ENCODE measurements around the gene CASP7.

The CASP7 gene

DNA sequence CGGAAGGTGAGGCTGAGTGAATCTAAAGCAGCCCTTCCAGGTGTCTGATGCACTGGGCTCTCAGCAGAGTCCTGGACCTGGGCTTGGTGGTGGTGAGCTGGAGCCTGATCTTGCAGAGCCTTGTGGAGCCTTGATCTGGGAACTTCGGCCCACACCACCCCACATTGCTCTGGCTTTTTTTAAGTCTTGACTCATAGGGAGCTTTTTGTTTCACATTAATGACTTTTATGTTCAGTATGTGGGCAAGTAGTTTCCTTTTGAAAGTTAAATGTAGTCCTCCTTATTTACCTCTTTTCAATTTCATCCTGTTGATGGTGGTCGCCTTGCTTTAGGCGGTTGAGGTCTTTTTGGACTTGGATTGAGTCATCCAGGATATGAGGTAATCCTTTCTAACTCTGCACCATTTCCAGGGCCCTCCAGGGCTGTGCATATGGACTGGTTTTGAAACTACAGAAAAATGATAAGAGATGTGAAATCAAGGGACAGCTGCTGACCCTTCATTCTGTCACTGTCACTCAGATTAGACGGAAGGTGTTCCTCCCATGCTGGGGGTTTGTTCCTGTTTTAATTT, 12.9 kb upstream of the CASP7 start:
- DNase-seq (ENCODE audit: low spot score), result no peak

DNA sequence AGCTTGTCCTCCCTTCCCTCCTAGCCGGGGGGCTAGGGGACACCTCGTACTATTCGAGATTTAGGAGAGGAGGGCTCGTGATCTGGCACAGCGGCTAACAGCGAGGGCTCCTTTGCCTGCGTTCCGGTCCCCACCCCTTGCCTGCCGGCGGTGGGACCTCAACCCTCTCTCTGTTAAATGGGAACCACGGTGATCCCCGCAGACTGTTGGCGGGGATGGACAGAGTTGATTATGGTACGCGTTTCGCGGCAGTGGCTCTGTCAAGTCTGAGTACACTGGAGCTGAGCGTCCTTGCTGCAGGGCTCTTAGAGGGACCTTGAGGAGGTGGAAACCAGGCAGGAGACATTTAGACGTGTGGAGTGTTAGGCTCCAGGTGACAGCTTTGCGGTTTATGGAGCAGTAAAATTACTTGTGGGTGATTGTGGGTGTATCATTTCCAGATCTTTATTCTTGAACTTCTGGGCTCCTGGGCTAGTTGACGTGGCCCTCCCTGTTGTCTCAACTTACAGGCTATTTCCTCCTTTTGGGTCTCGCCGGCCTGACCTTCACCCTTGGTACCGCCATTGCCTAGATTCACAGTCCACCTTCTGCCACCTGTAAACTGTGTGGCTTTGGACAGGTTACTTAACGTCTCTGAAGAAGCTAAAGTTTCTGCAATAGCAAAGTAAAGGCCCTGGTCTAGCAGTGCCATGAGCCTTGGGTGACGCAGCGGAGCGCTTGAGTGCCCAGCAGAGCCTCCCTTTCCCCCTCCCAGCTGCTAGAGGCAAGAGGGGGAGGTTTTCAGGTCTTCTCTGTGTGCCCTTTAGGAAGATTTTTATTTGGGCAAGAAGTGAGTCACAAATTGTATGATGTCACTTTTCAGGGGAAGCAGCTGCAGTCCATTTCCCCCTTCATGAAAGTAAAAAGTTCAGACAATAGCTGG, 739 bp downstream of the CASP7 start:
- DNase-seq (ENCODE audit: low spot score), result peak; percentile 29

DNA sequence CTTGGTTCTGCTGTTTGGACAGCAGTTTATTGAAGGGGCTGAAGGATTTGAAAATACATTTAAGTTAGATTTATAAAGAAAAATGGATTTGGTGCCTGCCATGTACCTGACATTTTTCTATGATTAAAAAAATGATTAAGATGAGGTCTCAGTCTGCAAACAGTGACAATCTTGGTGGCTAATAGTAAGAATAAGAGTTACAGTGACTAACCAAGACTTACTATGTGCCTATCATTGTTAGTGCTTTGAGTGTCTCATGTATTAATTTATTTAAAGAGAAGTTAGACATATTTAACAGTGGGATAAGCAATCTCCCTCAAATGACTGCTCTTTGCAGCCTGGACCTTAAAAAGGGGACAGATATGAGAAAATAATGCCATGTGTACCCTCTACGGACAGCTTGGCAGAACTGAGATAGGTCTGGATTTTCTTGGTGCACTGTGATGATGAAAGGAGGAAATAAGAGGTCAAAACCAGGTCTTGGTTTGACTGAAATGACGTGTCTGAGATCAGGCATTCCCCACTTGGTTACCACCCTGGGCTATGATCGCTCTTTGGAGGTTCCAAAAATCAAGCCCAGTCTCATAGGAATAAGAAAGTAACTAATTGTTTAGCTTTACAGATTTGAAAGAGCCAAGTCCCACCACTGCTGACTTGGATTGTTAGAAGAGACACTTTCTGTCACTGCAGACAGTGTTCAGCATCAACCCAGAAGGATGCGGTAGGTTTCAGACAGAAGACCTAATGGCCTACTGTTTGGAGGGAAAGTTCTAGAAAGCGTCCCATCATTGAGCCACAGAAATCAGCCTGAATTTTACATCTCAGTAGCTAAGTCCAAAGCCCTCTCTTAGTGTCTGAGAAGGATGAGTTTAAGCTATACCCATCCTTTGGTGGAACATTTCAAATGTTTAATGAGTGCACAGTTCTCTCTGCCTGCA, 2.1 kb downstream of the CASP7 start:
- no peak for DNase-seq (ENCODE audit: low spot score)

DNA sequence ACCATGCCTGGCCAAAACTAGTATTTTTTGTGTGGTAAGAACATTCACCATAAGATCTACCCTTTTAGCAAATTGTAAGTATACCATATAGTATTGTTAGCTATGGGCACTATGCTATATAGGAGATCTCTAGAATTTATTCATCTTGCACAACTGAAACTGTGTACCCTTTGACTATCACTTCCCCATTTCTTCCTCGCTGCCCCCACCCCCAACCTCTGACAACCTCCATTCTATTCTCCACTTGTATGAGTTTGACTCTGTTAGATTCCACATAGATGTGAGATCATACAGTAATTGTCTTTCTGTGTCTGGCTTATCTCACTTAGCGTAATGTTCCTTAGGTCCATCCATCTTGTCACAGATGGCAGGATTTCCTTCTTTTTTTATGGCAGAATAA, 3.6 kb downstream of the CASP7 start:
- no peak for DNase-seq (ENCODE audit: low spot score)

DNA sequence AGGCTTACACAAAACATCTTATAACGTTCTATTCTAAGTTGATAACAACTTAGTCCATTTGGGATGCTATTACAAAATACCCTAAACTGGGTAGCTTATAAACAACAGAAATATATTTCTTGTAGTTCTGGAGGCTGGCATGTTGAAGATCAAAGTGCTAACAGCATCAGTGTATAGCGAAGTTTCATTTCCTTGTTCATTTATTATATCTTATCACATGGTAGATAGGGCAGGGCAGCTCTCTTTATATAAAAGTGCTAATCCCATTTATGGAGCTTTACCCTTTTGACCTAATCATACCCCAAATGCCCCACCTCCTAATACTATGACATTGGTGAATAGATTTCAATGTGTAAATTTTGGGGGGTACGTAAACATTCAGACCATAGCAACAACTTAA, 6.3 kb downstream of the CASP7 start:
- DNase-seq (ENCODE audit: low spot score), result no peak

DNA sequence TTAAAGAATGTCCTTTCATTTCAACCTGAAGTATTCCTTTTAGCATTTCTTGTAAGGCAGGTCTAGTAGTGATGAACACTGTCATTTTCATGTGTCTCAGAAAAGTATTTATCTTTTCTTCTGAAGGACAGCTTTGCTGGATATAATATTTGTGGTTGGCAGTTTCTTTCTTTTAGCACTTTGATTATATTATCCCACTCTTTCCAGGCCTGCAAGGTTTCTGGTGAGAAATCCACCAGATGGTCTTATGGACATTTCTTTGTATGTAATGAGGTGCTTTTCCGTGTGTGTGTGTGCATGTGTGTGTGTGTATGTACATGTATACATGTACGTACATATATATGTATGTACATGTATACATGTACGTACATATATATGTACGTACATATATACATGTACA, 7.3 kb downstream of the CASP7 start:
- no peak for DNase-seq (ENCODE audit: low spot score)

DNA sequence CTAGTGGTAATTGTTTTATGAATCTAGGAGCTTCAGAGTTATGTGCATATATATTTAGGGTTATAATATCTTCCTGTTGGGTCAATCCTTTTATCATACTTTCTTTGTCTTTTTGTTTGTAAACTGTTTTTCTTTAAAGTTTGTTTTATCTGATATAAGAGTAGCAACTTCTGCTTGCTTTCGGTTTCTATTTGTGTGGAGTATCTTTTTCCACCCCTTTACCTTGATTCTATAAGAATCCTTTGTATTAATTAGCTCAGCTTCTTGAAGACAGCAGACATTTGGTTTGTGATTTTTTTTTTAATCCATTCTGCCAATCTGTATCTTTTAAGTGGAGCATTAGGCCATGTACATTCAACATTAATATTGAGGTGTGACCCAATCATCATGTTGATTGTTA, 9.3 kb downstream of the CASP7 start:
- DNase-seq (ENCODE audit: low spot score), result no peak

DNA sequence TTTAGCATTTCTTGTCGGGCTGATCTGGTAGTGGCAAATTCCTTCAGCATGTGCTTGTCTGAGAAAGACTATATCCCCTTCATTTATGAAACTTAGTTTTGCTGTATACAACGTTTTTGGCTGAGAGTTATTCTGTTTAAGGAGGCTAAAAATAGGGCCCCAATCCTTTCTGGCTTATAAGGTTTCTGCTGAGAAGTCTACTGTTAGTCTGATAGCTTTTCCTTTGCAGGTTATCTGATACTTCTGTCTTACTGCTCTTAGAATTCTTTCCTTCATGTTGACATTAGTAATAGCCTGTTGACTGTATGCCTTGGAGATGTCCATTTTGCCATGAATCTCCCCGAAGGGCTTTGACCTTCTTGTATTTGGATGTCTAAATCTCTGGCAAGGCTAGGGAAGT, 9.9 kb downstream of the CASP7 start:
- no peak for DNase-seq (ENCODE audit: low spot score)

DNA sequence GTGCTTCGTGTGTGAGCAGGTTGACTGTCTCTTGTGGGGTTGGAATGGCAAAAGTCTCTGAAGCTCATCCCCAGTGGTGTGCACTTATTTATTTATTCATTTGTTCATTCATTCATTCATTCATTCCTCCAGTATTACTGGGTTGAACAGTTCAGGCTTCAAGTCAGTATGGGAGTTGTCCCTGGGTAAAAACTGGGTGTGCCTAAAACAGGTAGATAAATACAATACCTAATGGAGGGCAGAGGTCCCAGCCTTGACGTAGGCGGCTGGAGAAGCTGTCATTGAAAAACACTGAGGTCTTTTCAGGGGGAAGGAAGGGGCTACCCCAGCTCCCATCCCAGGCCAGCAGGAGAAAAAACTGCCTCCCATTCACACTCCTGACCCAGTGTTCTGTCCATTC, 11.0 kb downstream of the CASP7 start:
- DNase-seq (ENCODE audit: low spot score), result no peak

DNA sequence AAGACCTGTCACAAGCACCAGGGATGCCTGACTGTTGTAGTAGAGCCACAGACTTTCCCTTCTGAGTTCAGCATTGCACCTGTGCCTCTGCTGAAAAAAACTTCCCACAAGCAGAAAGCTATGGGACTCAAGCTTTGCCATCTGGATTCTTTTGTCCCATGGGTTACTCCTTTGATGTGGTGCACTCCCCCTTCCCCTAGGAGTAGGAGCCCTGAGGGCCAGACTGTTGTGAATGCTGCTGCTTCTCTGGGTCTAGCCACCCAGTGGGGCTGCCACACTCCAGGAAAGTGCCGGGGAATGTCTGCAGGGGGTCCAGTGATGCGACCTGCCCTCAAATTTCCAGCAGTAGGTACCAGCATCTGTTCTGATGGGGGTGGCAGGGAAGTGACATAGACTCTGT, 11.7 kb downstream of the CASP7 start:
- no peak for DNase-seq (ENCODE audit: low spot score)

DNA sequence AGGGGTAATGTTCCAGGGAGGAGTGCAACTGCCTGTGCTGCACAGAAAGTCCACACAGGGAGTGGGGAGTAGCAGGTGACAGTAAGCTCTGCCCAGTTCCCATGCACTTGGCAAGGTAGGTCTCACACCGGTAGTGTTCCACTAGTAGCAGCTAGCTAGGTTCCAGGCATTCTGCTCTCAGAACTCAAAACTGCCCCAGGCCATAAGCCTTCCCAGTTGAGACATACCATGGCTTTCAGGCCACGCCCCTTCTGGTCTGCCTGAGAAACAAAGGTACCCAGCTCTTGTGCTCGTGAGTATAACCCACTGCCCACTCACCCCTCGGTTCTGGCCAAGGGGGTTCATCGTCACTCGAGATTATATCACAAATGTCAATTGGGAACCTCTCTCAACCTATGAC, 12.6 kb downstream of the CASP7 start:
- no peak for DNase-seq (ENCODE audit: low spot score)

DNA sequence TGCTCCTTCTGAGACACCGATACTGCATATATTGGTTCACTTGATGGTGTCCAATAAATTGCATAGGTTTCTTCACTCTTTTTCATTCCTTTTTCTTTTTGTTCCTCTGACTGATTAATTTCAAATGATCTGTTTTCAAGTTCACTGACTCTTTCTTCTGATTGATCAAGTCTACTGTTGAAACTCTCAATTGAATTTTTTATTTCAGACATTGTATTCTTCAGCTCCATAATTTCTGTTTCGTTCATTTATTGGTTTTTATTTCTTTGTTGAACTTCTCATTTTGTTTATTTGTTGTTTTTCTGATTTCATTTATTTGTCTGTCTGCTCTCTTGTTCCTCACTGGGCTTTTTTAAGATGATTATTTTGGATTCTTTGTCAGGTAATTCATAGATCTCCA, 13.6 kb downstream of the CASP7 start:
- no peak for DNase-seq (ENCODE audit: low spot score)

DNA sequence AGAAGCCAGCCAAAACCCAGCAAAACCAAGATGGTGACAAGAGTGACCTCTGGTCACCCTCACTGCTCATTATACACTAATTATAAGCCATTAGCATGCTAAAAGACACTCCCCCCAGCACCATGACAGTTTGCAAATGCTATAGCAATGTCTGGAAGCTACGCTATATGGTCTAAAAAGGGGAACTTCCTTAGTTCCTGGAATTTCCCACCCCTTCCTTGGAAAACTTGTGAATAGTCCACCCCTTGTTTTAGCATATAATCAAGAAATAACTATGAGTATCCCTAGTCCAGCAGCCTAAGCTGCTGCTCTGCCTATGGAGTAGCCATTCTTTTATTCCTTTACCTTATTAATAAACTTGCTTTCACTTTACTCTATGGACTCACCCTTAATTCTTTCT, 16.0 kb downstream of the CASP7 start:
- no peak for DNase-seq (ENCODE audit: low spot score)

DNA sequence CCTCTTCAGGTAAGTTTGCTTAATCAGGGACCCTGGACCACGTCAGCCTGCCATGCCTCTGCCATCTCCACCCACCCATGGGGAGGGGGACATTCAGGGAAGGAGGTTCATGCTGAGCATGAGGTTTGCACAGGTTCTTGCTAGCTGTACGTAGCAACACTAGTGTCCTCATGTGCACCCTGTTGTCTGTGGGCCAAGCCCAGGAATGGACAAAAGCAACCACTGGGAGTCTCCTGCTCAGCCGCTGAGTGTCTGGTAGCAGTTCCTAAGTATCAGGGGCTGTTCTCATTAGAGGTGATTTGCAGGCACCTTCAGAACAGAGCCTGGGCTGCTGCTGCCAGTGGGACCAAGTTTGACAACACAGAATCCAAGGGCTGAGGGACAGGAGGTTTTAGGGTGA, 17.9 kb downstream of the CASP7 start:
- no peak for DNase-seq (ENCODE audit: low spot score)

DNA sequence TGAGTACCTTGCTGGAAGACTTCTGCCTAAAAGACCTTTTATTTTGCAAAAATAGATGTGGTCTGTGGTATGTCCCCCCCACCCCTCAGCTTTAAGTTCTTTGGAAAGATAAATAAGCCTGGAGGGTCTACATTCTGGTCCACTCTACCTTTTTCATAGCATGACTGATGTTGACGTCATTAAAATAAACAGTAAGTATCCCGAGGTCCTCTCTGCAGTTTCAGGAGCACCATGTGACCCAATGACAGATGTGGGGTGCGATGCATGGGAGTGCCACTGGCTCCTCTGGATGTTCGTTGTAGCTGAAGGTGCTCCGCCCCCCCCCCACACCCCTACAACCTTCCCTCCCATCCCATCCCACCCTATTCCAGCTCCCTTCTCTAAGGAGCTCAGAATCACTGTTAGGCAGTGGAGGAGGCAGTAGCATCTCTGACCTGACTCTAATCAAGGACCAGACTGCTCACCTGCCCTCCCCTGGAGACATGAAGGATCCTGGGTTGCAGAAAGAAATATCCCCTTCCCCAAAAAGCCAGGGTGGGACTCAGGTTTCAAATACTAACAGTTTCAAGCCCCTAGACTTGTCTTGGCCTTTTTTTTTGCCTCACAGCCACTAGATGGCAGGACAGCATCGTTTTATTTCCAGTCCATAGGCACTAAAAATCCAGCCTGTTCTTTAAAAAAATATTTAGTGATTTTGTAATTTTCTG, 25.1 kb downstream of the CASP7 start:
- peak; percentile 14 for DNase-seq (ENCODE audit: low spot score)

DNA sequence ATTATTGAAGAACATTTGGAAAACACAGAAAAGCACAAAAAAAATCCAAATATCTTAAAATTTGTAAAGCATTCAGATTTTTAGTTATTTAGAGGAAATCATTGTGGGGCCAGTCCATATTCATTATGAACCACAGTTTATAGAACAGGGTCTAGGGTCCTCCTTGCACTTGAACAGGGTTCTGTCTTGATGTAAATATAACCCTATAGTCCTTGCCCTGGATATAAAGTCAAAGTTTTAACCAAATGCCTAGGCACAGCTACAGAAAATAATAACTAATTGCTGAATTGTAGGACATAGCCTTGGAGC, 25.6 kb downstream of the CASP7 start:
- no peak for DNase-seq (ENCODE audit: low spot score)

DNA sequence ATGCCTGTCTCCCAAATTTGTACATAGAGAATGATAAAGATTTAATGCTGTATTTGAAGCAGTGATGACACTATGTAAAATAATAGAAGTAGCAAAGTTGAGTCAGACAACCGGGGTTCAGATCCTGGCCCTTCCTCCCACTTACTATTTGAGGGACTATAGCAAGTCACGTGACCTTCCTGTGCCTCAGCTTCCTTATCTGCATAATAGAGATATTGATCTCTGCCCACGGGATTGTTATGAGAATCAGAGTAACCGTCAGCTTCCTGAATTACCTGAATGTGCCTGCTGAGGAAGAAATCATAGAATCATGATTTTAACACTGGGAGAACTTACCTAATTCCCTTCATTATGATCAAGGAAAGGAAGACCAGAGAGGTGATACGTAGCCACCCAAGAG, 26.9 kb downstream of the CASP7 start:
- no peak for DNase-seq (ENCODE audit: low spot score)

DNA sequence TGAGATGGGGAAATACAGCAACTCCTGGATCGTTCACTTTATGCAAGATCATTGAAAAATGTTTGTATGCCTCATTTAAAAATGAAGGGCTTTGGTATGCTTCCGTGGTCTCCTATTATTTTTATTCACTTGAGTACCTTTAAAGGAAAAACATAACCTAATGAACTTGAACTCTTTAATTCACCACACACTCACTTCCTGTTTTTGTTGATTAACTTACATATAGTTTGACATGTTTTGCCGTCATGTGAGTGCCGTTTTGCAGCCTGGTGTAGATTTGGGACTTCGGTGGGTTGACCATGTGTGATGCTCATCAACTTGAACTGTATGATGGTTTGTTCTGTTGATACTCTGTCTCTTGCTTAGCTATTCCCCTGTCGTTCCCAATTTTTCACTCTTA, 28.9 kb downstream of the CASP7 start:
- DNase-seq (ENCODE audit: low spot score), result no peak

DNA sequence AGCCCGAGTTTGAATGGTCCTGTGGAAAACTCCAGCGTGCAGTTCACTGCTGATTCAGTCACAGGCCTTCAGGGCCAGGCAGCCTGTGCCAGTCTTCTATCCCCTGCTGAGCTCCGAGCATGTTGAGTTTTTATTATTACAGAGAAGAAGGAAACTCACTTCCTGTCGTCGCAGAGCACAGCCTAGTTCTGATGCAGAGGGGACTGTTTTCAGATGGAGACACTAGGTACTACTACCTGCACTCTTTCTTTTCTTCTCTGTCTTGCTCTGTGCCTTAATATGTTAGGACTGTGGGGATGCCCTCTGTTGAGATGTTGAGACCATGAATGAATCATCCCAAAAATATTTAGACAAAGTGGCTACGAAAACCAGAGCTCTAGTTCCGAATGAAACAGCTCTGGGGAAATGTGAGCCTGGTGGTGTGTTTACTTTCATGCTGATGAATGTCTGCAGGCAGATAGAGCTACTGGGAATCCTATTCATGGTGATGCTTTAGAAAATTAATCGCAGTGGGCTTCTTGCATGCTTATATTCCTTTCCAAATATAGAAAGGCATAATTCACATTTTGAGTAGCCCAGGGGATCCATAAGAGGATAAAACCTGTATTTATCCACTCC, 29.6 kb downstream of the CASP7 start:
- peak; percentile 59 for DNase-seq (ENCODE audit: low spot score)

DNA sequence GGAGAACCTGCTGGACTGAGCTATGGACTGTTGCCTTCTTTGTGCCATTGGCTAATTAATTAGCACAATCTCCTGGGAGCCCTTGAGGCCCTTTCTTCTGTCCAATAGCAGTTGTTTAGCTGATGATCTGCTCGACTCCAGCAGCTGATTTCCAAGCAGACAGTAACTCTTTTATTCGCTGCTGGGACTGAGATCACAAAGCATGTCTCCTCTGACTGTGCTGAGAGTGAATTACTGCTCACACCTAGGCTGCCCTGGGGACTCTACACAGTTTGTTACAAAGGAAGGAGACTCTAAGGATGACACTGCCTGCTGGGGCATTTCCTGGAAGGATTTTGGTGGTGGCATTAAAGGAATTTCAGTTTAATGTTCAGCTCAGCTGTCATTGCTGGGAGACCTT, 31.4 kb downstream of the CASP7 start:
- DNase-seq (ENCODE audit: low spot score), result no peak

DNA sequence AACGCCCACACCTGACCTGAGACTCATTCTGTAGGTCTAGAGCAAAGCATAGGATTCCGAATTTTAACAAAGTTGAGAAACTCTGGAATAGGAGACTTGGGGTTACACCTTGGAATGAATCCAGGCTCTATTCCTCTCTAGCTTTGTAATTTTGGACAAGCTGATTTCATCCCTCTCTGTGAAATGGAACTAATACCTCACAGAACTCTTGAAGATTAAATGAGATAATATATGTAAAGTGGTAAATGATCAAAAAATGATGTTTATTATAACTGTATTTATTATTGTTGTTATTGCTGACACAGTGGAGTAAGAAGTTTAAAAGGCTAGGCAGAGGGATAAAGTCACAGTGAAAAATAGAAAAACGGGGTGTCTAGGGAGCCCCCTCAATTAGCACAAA, 32.3 kb downstream of the CASP7 start:
- DNase-seq (ENCODE audit: low spot score), result no peak
